Activated CD4-positive, CD25-positive, alpha-beta regulatory T cell (primary cell): ENCODE results near the gene GGNBP2.

Source experiments
- DNase-seq, 4 experiments: peaks; one replicate each; lab custom pipeline; 2025; lab: John Stamatoyannopoulos, UW

Gene GGNBP2

DNA sequence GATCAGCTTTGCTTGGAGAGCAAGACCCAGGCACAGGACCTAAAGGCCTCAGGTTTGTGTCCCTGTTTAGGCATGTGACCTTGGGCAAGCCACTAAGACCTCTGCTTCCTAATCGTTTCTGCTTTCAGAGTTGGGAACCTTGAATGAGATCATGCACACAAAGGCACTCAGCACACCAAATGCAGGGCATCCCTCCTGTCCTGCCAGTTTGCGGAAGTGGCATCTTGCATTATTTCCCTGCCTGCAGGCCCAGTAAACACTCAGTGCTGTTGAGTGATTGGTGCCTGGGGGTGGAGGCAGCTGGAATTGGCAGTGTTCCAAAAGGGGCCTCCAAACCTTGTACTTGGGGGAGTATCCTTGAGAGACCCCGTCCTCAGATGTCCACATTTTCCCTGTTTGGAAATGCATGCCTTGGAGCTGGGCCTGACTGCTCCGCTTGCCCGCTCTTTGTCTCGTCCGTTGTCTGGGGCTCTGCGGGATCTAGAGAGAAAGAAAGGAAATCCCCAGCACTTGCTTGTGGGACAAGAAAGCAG is 85.3 kb downstream of the GGNBP2 start:
- no peak for DNase-seq

DNA sequence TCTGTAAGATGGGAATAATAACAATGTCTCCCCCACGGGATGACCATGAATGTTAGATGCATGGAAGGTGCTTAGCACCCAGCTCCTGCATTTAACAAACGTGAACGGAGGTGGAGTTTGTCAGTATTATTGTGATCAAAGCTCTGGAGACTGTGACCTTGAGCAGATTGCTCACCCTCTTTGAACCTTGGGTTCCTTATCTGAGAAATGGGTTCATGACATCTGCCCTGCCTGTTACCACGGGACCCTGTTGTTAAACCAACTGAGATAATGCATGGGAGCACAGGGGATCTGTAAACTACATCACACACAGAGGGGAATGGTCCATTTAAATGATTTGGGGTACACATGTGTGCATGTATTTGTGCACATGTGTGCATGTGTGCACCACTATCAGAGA is 86.3 kb downstream of the GGNBP2 start:
- DNase-seq: no peak

DNA sequence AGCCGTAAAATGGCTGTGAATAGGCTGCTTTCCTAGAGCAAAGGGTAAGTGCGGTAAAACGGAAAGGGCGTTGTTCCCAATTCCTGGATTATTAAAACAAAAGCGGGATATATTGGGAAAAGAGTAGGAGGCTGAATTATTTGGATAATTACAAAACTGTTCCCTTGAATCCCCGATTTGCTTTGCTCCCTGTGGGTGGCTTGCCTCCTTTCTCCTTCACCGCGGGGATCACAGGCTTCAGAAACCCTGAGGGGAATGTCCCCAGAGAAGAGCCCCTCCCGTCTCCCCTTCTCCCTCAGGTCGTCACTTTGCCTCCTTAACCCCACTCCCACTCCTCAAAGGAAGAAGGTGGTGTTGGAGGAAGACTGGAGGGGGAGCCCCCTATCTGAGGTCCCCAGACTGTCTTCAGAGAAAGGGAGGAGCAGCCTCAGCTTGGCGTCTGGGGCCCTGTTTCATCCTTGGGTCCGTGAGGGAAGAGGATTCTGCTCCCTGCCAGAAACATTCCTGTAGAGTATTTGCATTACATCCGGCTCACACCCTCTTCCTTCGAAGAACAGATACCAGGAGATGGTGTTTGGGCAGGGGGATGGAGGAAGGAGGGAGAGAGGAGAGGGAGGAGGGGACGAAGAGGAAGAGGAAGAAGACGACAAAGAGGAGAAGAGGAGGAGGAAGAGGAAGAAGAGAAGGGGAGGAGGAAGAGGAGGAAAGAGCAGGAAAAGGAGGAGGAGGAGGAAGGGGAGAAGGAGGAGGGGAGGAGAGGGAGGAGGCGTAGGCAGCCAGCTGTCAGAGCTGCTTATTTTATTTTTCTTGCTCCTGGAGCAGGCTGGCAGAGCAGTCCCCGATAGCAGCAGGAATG is 88.4 kb downstream of the GGNBP2 start:
- DNase-seq: no peak
